ENCODE results near the gene MT1F. TPM values are rescaled to one million over a fixed set of nuclear protein-coding genes. Genes with fewer than 3 reads are reported as not detected.

MT1F gene
- polyA plus RNA-seq, 3 donors, result 10.2 to 21.9 (median 13.6) TPM

DNA sequence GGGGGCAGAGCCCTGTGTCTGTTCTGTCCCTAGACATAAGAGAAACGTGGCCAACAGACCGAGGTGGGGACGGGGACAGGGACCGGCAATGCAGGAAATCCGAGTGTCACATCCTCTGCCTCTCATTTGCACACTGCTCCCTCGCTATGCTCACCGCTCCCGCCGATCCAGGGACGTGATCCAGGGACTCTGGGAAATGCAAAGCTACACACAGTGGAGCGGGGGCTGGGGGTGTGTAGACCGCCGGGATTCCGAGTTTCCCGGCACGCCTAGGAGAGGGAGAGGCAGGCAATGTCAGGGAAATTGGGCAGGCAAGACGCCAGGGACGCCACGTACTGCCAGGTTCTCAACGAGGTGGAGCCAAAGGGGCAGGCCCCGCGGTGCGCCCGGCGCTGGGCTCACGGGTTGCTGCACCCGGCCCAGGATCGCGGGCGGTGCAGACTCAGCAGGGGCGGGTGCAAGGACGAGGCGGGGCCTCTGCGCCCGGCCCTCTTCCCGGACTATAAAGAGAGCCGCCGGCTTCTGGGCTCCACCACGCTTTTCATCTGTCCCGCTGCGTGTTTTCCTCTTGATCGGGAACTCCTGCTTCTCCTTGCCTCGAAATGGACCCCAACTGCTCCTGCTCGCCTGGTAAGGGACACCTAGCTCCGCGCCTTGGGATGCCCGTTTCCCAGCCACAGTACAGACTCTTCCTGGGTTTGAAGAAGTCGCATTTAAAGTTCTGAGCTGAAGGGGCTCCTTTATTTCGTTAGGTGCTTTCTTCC, 24.4 kb downstream of the MT1F start, which contains the start of gene MT1X:
Gene MT1X, plus strand, starts transcription at position 532 of the 764 bp plus-strand sequence. Its CDS starts 71 bp downstream, at position 603.
- peak within 1 kb of the TSS; percentile 75 to 92 (median 87) for H3K27ac Mint-ChIP-seq
- peak within 1 kb of the TSS; percentile 94 to 98 for H3K4me3 Mint-ChIP-seq
- Histone ChIP-seq H3K79me2 (ENCODE audit: insufficient read depth, low read length) (no peaks in the 10 kb centered on the region), H3K9me3 (replicated peaks in 1 of 2; ENCODE audit: control insufficient read depth in 1 of 2, insufficient read depth in 1 of 2, low read length in 2 of 2) (peaks cover 0 to 9% of the 10 kb centered on the region in 2 donors), H3K27me3 (ENCODE audit: control insufficient read depth in 2 of 2, insufficient read depth in 2 of 2, low read length in 2 of 2) (peaks cover 0 to 8% of the 10 kb centered on the region in 2 donors), H4K20me1 (ENCODE audit: insufficient read depth, low read length) (no peaks in the 10 kb centered on the region), H2AFZ (ENCODE audit: insufficient read depth, low read depth, low read length, poor library complexity, severe bottlenecking) (peak within 1 kb of the TSS; percentile 96), H3K4me3 (replicated peaks in 1 of 3; ENCODE audit: low read depth in 2 of 3, low read length in 3 of 3) (peak within 1 kb of the TSS; percentile 58 to 89 (median 67)), H3K36me3 (replicated peaks in 1 of 2; ENCODE audit: control insufficient read depth in 1 of 2, insufficient read depth in 2 of 2, low read length in 2 of 2) (no peaks in the 10 kb centered on the region), H3K27ac (ENCODE audit: low read depth in 1 of 2, low read length in 2 of 2) (peak within 1 kb of the TSS; percentile 0 to 64), H3K4me1 (ENCODE audit: control insufficient read depth in 1 of 2, insufficient read depth in 2 of 2, low read length in 2 of 2) (peaks cover 15 to 19% of the 10 kb centered on the region in 2 donors), H3K9ac (ENCODE audit: insufficient read depth, low read length, poor library complexity, severe bottlenecking) (peak within 1 kb of the TSS; percentile 69), H3K4me2 (replicated peaks; ENCODE audit: extremely low read depth, low read length, poor library complexity, severe bottlenecking) (peak within 1 kb of the TSS; percentile 88)
- under 1% methylated on average over 38 of the region's 49 CpGs for WGBS (ENCODE audit: insufficient coverage)
- peak; percentile 50 to 53 (median 52) for DNase-seq
- peaks cover 5 to 17% (median 12%) of the 10 kb centered on the region in 7 donors for H3K9me3 Mint-ChIP-seq
- peaks cover 13 to 15% (median 15%) of the 10 kb centered on the region in 3 donors for H3K27me3 Mint-ChIP-seq (ENCODE audit: low read depth in 3 of 3)
- H3K36me3 Mint-ChIP-seq, result peaks cover 7 to 8% of the 10 kb centered on the region in 2 donors
- TF ChIP-seq, protein P1, sequence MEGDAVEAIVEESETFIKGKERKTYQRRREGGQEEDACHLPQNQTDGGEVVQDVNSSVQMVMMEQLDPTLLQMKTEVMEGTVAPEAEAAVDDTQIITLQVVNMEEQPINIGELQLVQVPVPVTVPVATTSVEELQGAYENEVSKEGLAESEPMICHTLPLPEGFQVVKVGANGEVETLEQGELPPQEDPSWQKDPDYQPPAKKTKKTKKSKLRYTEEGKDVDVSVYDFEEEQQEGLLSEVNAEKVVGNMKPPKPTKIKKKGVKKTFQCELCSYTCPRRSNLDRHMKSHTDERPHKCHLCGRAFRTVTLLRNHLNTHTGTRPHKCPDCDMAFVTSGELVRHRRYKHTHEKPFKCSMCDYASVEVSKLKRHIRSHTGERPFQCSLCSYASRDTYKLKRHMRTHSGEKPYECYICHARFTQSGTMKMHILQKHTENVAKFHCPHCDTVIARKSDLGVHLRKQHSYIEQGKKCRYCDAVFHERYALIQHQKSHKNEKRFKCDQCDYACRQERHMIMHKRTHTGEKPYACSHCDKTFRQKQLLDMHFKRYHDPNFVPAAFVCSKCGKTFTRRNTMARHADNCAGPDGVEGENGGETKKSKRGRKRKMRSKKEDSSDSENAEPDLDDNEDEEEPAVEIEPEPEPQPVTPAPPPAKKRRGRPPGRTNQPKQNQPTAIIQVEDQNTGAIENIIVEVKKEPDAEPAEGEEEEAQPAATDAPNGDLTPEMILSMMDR (IDR thresholded peaks at IDR 0.05), result no peak
- intact Hi-C loops (cut with micrococcal nuclease), result no loop called here
- peaks cover 24% of the 10 kb centered on the region for H3K4me1 Mint-ChIP-seq

GRCh38 chr16:56682703-56683397, 25.1 kb downstream of the MT1F start:
- Histone ChIP-seq H3K27ac (ENCODE audit: low read depth in 1 of 2, low read length in 2 of 2) (peak overlapping the region in 1 of 2 donors; percentile 64), H3K79me2 (ENCODE audit: insufficient read depth, low read length) (no peaks in the 10 kb centered on the region), H3K9me3 (replicated peaks in 1 of 2; ENCODE audit: control insufficient read depth in 1 of 2, insufficient read depth in 1 of 2, low read length in 2 of 2) (peaks cover 0 to 10% of the 10 kb centered on the region in 2 donors), H3K36me3 (replicated peaks in 1 of 2; ENCODE audit: control insufficient read depth in 1 of 2, insufficient read depth in 2 of 2, low read length in 2 of 2) (no peaks in the 10 kb centered on the region), H2AFZ (ENCODE audit: insufficient read depth, low read depth, low read length, poor library complexity, severe bottlenecking) (peak overlapping the region; percentile 96), H3K4me2 (replicated peaks; ENCODE audit: extremely low read depth, low read length, poor library complexity, severe bottlenecking) (peak overlapping the region; percentile 88), H3K27me3 (ENCODE audit: control insufficient read depth in 2 of 2, insufficient read depth in 2 of 2, low read length in 2 of 2) (peaks cover 0 to 3% of the 10 kb centered on the region in 2 donors), H4K20me1 (ENCODE audit: insufficient read depth, low read length) (no peaks in the 10 kb centered on the region), H3K4me1 (ENCODE audit: control insufficient read depth in 1 of 2, insufficient read depth in 2 of 2, low read length in 2 of 2) (peaks cover 15 to 19% of the 10 kb centered on the region in 2 donors), H3K4me3 (replicated peaks in 1 of 3; ENCODE audit: low read depth in 2 of 3, low read length in 3 of 3) (peak overlapping the region; percentile 58 to 89 (median 67)), H3K9ac (ENCODE audit: insufficient read depth, low read length, poor library complexity, severe bottlenecking) (peak overlapping the region; percentile 69)
- peaks cover 7 to 8% of the 10 kb centered on the region in 2 donors for H3K36me3 Mint-ChIP-seq
- peaks cover 24% of the 10 kb centered on the region for H3K4me1 Mint-ChIP-seq
- peak overlapping the region in 6 of 7 donors; percentile 50 to 92 (median 89) for H3K27ac Mint-ChIP-seq
- peaks cover 7 to 10% (median 8%) of the 10 kb centered on the region in 3 donors for H3K27me3 Mint-ChIP-seq (ENCODE audit: low read depth in 3 of 3)
- no peak for DNase-seq
- intact Hi-C loops (cut with micrococcal nuclease), result no loop called here
- WGBS (ENCODE audit: insufficient coverage), result 46% methylated on average over 8 of the region's 8 CpGs
- H3K9me3 Mint-ChIP-seq, result peaks cover 5 to 20% (median 15%) of the 10 kb centered on the region in 7 donors
- peak overlapping the region; percentile 94 to 98 for H3K4me3 Mint-ChIP-seq
- TF ChIP-seq, protein P1 (IDR thresholded peaks at IDR 0.05), result no peak

All from CD14-positive monocyte (primary cell).